Kidney (tissue), 14 donors: ENCODE measurements around the gene SH3RF3. TPM values are rescaled to one million over a fixed set of nuclear protein-coding genes. Genes with fewer than 3 reads are reported as not detected.

ENCODE experiments used
- DNase-seq, 5 donors: peaks; one replicate each; pipeline ENCODE4 v3.0.0-alpha.2; 2013 to 2020
- FAIRE-seq: peaks from 2 replicates; lab custom pipeline; 2012; peaks lifted over from hg19 to GRCh38; lab: Jason Lieb, UNC
- H3K27ac ChIP-seq, 2 donors: one replicate each; pipeline ENCODE4 v1.7.0; 2013; ENCODE audit warnings: low read depth in 2 of 2, low read length in 2 of 2, inconsistent platforms in 1 of 2
- H3K27me3 ChIP-seq: one replicate; pipeline ENCODE4 v1.7.1; 2013; ENCODE audit warnings: low read length, inconsistent platforms; ENCODE audit not compliant: control insufficient read depth, insufficient read depth
- H3K36me3 ChIP-seq, 3 donors: one replicate each; pipeline versions ENCODE4 v1.7.0 to v1.7.1; 2013; ENCODE audit warnings: low read length in 3 of 3, control low read depth in 1 of 3, inconsistent platforms in 1 of 3; ENCODE audit not compliant: insufficient read depth in 3 of 3, control insufficient read depth in 2 of 3
- H3K4me1 ChIP-seq, 3 donors: one replicate each; pipeline versions ENCODE4 v1.7.0 to v1.7.1; 2013; ENCODE audit warnings: low read length in 3 of 3, inconsistent platforms in 1 of 3, low read depth in 1 of 3; ENCODE audit not compliant: control insufficient read depth in 2 of 3, insufficient read depth in 2 of 3
- H3K4me3 ChIP-seq, 3 donors: one replicate each; pipeline versions ENCODE4 v1.7.0 to v1.8.1; 2013; ENCODE audit warnings: low read length in 3 of 3, control low read depth in 1 of 3, inconsistent platforms in 1 of 3
- H3K9ac ChIP-seq, 3 donors: one replicate each; pipeline versions ENCODE4 v1.7.0 to v1.7.1; 2013; ENCODE audit warnings: low read length in 3 of 3, control low read depth in 1 of 3, inconsistent platforms in 1 of 3
- H3K9me3 ChIP-seq, 3 donors: one replicate each; pipeline versions ENCODE4 v1.7.0 to v1.7.1; 2013; ENCODE audit warnings: low read length in 3 of 3, control low read depth in 1 of 3, inconsistent platforms in 1 of 3; ENCODE audit not compliant: control insufficient read depth in 2 of 3, insufficient read depth in 1 of 3
- intact Hi-C: fragments of 100-400 bp; cut with DNase I; formaldehyde crosslinking; loops from one replicate; pipeline ENCODE4 v1.11.1; 2022
- polyA plus RNA-seq: library from polyadenylated mRNA; stranded (reverse); fragments of 350-450 nt; fragmentation: Illumina TruSeq; extraction: RNeasy Lipid Tissue Mini Kit (QIAGEN cat#74804); gene quantifications from one replicate; pipeline ENCODE4 v1.2.3, GENCODE V29; 2014; ENCODE audit warnings: low read depth, low replicate concordance; ENCODE audit not compliant: insufficient read depth
- total RNA-seq: library from RNA; stranded (reverse); fragmentation: NEBNext Ultra II Directional; extraction: Animal tissue kit (Norgen Biotek cat#: 25700); gene quantifications from one replicate; pipeline ENCODE4 v1.2.1, GENCODE V29; 2021
- TF ChIP-seq, protein P1 (sequence below): IDR thresholded peaks from 3 replicates; pipeline ENCODE4 v1.5.1; 2012; ENCODE audit warnings: mild to moderate bottlenecking, moderate library complexity, borderline replicate concordance; ENCODE audit not compliant: insufficient read depth; ENCODE audit errors: extremely low read depth
- donor health status: control.
- donor health status: control.
- donor health status: control.
- donor health status: control.
- donor health status: control.
- donor health status: DM: yes; HTN: yes; CAD: no.
- donor health status: Normal renal cell carcinoma (clear cell type).

The SH3RF3 gene
- total and polyA plus RNA-seq, 2 donors from 2014 or later, result 1.7 to 10.7 TPM

DNA sequence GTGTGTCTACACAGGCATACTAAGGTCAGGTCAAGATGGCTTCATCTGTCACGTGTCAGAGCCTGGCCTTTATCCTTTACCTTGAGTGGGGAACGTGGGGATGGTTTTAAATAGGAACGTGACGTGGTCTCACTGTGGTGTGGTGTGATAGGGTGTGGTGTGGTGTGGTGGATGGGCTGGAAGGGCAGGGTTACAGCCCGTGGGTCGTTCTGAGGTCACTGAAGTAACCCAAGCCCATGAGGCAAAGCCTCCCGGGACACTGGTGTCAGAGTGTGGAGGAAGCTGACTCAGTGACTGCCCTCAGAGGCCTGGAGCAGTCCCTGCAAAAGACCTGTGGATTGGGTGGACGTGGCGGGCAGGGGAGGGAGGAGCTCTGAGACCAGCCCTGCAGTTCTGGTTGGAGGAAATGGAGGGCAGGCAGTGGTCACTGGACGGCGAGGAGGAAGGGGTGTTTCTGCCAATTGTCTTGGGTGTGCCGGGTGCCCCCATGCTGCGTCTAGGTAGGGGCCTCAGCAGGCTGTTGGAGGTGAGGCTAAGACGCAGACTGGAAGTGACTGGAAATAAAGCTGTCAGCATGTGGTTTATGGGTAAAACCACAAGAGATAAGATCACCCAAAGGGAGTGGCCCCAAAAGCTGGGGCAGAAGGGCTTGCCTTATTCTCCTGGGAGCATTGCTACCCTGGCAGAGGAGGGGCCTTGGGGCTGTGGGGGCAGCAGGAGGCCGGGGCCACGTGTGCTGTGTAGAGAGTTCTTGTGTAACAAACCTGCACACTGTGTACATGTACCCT is 84.8 kb downstream of the SH3RF3 start:
- intact Hi-C loops, result no loop called here
- H3K4me1 ChIP-seq, result peaks cover 0 to 12% (median 0%) of the 10 kb centered on the region in 3 donors
- no peak overlapping the region for H3K27ac ChIP-seq
- DNase-seq, result no peak
- no peak overlapping the region for H3K4me3 ChIP-seq
- TF ChIP-seq, protein P1, sequence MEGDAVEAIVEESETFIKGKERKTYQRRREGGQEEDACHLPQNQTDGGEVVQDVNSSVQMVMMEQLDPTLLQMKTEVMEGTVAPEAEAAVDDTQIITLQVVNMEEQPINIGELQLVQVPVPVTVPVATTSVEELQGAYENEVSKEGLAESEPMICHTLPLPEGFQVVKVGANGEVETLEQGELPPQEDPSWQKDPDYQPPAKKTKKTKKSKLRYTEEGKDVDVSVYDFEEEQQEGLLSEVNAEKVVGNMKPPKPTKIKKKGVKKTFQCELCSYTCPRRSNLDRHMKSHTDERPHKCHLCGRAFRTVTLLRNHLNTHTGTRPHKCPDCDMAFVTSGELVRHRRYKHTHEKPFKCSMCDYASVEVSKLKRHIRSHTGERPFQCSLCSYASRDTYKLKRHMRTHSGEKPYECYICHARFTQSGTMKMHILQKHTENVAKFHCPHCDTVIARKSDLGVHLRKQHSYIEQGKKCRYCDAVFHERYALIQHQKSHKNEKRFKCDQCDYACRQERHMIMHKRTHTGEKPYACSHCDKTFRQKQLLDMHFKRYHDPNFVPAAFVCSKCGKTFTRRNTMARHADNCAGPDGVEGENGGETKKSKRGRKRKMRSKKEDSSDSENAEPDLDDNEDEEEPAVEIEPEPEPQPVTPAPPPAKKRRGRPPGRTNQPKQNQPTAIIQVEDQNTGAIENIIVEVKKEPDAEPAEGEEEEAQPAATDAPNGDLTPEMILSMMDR, result no peak
- no peak for FAIRE-seq
- H3K9ac ChIP-seq, result no peak overlapping the region
- H3K9me3 ChIP-seq, result no peaks in the 10 kb centered on the region
- no peaks in the 10 kb centered on the region for H3K36me3 ChIP-seq
- H3K27me3 ChIP-seq, result no peaks in the 10 kb centered on the region

DNA sequence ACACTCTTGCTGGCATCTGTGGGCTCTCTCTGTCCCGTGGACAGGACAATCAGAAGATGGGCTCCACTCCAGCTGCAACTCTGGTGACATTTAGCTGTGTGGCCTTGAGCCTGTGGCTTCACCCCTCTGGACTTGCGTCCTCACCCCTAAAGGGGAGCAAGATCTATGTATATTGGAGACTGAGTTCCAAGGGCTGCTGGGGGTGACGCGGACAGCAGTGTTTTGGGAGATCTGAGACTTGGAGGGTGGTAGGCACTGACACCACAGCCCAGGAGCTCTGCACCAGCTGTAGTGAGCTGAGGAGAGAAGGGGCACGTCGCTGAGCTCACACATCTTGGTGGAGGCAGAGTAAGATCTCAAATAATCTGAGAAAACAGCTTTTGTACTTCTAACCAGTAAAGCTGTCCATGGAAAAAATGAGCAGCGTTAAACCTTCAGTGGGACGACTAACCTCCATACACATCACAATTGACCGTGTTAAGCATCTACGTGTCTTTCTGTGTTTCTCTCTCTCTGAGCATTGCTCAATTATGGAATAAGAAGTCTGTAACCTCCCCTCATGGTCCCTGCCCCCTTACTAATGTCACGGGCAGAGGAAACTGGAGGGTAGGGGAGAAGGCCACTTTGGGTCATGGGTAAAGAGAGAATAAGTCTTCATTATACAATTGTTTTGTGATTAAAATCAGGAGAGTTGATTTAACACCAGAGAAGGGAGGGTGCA is 85.8 kb downstream of the SH3RF3 start:
- Histone ChIP-seq H3K4me1 (peaks cover 0 to 14% (median 0%) of the 10 kb centered on the region in 3 donors), H3K9me3 (no peaks in the 10 kb centered on the region), H3K27ac (no peak overlapping the region), H3K27me3 (no peaks in the 10 kb centered on the region), H3K9ac (no peak overlapping the region), H3K4me3 (no peak overlapping the region), H3K36me3 (no peaks in the 10 kb centered on the region)
- DNase-seq (no peak), FAIRE-seq (no peak)
- intact Hi-C loops, result no loop called here
- TF ChIP-seq, protein P1, result no peak

GRCh38 chr2:109215866-109216265 is 86.9 kb downstream of the SH3RF3 start:
- no peaks in the 10 kb centered on the region for H3K36me3 ChIP-seq
- no peaks in the 10 kb centered on the region for H3K9me3 ChIP-seq
- no peak overlapping the region for H3K4me3 ChIP-seq
- no peak overlapping the region for H3K9ac ChIP-seq
- TF ChIP-seq, protein P1, result no peak
- H3K27me3 ChIP-seq, result no peaks in the 10 kb centered on the region
- peaks cover 0 to 14% (median 0%) of the 10 kb centered on the region in 3 donors for H3K4me1 ChIP-seq
- intact Hi-C loops, result no loop called here
- DNase-seq (no peak), FAIRE-seq (no peak)
- no peak overlapping the region for H3K27ac ChIP-seq
